Fibroblast of villous mesenchyme (primary cell): ENCODE data around the gene RERE. TPM values are rescaled to one million over a fixed set of nuclear protein-coding genes. Genes with fewer than 3 reads are reported as not detected.

ENCODE experiments used
- DNase-seq: peaks from one replicate; pipeline ENCODE4 v3.0.0-alpha.2; 2010; ENCODE audit warnings: low read depth
- H3K4me3 ChIP-seq: 2 replicates; pipeline ENCODE4 v1.5.1; 2011; ENCODE audit warnings: low read depth, mild to moderate bottlenecking, low read length
- total RNA-seq: library from RNA; depleted of rRNA; stranded (reverse); fragments of >200 nt; gene quantifications from 2 replicates; pipeline ENCODE4 v1.2.3, GENCODE V29; 2012
- TF ChIP-seq, protein P1 (sequence below): IDR thresholded peaks from 2 replicates; pipeline ENCODE4 v1.5.1; 2012; ENCODE audit warnings: low read depth, mild to moderate bottlenecking, low read length; ENCODE audit not compliant: insufficient read depth

RERE gene
- total RNA-seq, 1 donor, result 51.4 TPM

DNA sequence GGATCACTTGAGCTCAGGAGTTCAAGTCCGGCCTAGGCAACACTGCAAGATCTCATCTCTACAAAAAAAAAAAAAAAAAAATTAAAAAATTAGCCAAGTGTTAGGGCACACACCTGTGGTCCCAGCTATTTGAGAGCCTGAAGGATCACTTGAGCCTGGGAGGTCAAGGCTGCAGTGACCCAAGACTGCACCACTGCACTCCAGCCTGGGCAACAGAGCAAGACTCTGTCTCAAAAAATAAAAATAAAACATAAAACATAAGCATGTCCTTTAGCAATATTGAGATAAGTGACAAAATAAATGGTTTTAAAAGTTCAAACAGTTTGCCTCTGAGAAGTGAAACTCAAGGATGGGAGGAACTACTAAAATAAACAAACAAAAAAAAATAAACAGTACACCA, 101.2 kb downstream of the RERE start:
- TF ChIP-seq, protein P1, sequence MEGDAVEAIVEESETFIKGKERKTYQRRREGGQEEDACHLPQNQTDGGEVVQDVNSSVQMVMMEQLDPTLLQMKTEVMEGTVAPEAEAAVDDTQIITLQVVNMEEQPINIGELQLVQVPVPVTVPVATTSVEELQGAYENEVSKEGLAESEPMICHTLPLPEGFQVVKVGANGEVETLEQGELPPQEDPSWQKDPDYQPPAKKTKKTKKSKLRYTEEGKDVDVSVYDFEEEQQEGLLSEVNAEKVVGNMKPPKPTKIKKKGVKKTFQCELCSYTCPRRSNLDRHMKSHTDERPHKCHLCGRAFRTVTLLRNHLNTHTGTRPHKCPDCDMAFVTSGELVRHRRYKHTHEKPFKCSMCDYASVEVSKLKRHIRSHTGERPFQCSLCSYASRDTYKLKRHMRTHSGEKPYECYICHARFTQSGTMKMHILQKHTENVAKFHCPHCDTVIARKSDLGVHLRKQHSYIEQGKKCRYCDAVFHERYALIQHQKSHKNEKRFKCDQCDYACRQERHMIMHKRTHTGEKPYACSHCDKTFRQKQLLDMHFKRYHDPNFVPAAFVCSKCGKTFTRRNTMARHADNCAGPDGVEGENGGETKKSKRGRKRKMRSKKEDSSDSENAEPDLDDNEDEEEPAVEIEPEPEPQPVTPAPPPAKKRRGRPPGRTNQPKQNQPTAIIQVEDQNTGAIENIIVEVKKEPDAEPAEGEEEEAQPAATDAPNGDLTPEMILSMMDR, result no peak
- DNase-seq, result no peak
- H3K4me3 ChIP-seq, result no peak overlapping the region

DNA sequence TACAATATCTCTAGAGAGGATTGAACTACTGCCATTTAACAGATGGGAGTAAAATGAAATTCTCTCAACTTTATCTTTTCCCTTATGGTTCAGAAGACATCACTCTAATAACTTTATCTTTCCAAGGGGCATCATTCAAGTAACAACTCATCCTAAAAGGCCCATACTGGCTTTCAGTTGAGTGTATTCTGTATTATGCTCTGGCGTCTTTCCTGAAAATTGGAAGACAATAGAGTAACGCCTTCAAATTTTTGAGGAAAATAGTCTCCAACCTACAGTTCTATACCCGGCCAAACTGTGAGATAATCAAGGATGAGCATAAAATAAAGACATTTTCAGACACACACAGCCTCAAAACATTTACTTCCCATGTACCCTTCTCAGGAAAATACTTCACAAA, 103.3 kb downstream of the RERE start:
- no peak overlapping the region for H3K4me3 ChIP-seq
- no peak for DNase-seq
- TF ChIP-seq, protein P1, result no peak

DNA sequence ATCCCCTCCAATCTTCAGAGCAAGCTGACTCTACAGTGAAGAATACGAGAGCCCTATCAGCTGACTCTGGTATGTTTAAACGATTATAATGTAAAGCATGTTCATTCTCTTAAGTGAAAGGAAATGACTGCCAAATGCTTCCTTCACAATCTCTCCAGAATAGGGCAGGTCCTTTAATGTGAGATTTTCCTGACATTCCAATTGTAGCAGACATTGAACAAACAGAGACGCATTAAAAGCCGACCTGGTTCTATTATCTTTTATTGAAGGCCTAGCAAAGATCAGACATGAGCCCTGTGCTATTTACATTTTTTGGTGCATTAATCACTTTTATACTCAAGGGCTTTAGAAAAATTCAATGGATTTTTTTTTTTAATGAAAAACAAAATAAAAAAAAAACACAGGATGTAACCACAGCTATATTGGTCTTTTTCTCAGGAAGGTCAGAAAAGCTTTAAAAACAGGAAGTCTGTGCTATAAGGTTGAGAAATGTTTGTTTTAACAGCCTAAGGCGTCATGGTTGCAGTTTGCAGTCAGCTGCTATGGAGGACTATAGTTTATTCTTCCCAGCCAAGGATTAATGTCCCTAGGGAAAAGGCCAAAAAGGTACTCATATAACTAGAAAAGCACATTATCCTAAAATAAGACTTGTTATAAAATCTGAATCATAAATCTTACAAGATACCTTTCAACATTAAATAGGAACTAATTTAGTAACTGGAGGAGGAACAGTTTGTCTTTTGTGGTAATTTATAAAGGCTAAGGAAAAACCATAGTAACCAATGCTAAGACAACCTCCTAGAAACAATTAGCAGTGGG, 104.8 kb downstream of the RERE start:
- TF ChIP-seq, protein P1, result no peak
- H3K4me3 ChIP-seq, result peak overlapping the region; percentile 1
- peak; percentile 99 for DNase-seq

DNA sequence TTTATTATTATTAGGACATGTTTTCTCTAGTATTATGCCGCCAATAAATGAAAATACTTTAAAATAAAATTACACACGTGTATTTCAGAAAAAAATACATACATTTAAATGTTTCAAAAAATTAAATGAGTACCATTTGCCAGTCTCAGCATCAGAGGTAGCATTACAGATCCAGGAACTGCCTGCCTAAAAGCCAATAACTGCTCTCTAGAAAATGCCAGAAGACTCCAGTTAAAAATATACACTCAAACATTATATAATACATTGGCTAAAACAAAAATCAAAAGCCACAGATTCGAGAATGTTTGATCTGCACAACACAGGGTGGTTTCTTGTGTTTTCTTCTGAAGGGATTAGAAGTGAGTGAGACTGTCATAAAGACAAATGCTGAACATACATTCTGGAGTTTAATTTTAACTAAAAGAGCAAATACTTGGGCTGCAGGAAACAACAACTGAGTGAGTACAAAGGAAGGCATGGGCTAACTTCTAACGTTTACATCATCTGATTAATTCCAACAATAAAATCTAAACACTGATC, 105.5 kb downstream of the RERE start:
- DNase-seq, result no peak
- H3K4me3 ChIP-seq, result peak overlapping the region; percentile 1
- TF ChIP-seq, protein P1, result no peak

DNA sequence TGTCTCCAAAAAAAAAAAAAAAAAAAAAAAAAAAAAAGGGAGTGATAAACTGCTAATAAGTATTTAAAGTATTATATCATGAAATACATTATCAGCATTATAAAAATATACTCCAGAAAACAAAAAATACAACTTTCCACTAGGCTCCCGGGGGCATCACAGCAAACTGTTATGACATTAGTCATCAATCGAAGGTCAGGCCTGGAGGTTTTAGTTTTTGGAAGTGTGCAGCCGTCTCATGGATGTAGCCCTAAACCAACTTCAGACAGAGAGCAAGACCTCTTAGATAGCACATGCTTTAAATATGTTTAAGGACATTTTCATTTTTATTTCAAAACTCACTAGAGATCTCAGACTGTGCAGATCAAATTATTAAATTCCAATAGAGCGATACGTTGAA, 106.3 kb downstream of the RERE start:
- DNase-seq, result peak; percentile 42
- TF ChIP-seq, protein P1, result no peak
- H3K4me3 ChIP-seq, result no peak overlapping the region

DNA sequence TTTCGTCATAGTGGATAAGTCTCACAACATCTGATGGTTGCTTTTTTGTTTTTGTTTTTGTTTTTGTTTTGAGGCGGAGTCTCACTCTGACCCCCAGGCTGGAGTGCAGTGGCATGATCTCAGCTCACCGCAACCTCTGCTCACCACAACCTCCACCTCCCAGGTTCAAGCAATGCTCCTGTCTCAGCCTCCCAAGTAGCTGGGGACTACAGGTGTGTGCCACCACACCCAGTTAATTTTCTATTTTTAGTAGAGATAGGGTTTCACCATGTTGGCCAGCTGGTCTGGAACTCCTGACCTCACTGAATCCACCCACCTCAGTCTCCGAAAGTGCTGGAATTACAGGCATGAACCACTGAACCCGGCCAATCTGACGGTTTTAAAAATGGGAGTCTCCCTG, 109.2 kb downstream of the RERE start:
- TF ChIP-seq, protein P1, result no peak
- H3K4me3 ChIP-seq, result no peak overlapping the region
- no peak for DNase-seq
